Measurements from ENCODE around the gene MS4A4A.

GRCh38 chr11:60301178-60301577 lies 20.7 kb downstream of the MS4A4A start:
- TF ChIP-seq, protein P1, sequence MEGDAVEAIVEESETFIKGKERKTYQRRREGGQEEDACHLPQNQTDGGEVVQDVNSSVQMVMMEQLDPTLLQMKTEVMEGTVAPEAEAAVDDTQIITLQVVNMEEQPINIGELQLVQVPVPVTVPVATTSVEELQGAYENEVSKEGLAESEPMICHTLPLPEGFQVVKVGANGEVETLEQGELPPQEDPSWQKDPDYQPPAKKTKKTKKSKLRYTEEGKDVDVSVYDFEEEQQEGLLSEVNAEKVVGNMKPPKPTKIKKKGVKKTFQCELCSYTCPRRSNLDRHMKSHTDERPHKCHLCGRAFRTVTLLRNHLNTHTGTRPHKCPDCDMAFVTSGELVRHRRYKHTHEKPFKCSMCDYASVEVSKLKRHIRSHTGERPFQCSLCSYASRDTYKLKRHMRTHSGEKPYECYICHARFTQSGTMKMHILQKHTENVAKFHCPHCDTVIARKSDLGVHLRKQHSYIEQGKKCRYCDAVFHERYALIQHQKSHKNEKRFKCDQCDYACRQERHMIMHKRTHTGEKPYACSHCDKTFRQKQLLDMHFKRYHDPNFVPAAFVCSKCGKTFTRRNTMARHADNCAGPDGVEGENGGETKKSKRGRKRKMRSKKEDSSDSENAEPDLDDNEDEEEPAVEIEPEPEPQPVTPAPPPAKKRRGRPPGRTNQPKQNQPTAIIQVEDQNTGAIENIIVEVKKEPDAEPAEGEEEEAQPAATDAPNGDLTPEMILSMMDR (IDR thresholded peaks at IDR 0.05), result no peak
- TF ChIP-seq POLR2A (IDR thresholded peaks at IDR 0.05), result no peak

All from tibial nerve (tissue), 3 donors.